ENCODE results near the gene S100A2. TPM values are rescaled to one million over a fixed set of nuclear protein-coding genes. Genes with fewer than 3 reads are reported as not detected.

The S100A2 gene
- total and polyA plus RNA-seq, 2 of the 13 experiments (the other 11 are each of a cell fraction or from before 2014, with no cell fraction given), result 1.2 TPM

DNA sequence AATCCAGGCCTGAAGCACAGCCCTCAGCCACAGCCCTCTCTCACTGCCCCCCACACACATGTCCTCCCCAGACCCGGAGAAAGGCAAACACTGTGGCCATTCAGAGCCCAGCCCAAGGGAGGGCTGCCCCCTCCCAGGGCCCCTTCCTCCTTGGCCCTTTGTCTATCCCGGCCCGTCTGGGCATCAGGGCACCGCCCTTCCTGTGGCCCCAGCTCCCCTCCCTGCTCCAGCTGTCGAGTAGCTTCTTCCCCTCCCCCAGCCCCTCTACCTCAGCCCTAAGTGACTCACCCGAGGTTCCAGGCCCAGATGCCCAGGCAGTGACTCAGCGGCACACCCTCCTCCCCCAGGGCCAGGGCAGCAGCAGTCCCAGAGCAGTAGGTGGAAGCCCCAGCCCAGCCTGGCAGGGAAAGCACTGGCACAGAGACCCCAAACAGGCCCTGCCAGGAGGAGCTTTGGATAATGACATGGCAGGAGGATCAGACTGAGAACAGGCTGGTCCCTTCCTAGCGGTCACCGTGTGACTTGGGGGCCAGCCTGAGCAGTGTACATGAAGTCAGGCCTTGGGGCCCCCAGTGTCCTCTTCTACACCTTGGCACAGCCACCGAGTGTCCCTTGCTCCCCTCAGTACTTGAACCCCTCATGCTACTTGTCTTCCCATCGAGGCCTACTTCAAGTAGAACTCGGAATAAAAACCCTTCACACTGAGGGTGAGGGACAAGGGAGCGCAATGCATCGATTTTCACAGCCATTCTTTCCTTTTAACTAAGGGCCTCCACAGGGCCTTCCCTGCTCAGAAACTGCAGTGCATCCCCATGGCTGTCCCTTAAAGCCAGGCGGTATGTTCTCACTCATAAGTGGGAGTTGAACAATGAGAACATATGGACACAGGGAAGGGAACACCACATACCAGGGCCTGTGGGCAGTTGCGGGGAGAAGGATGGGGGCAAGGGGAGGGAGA lies 1.0 kb upstream of the S100A2 start (continued):
- TF ChIP-seq MXI1 (IDR thresholded peaks at IDR 0.05; ENCODE audit: borderline replicate concordance, low read depth, low read length), result peak; percentile 12; the same call in 1 of the 3 replicates
- peak in 1 of 2 experiments; percentile 73; a peak in 2 of 4 replicates for TF ChIP-seq EP300 (IDR thresholded peaks at IDR 0.05; ENCODE audit: low read depth in 2 of 2, low read length in 2 of 2)
- TF ChIP-seq EP300 (CRISPR knock-in tag; IDR thresholded peaks at IDR 0.05; ENCODE audit: borderline replicate concordance), result peak; percentile 87
- TF ChIP-seq, protein P1, sequence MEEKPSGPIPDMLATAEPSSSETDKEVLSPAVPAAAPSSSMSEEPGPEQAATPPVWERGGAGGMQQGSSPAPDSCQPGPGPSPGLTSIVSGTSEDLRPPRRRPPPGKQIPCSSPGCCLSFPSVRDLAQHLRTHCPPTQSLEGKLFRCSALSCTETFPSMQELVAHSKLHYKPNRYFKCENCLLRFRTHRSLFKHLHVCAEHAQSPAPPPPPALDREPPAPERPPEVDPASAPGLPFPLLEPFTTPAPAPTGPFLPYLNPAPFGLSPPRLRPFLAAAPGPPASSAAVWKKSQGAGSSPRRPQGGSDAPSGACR (CRISPR knock-in tag; IDR thresholded peaks at IDR 0.05), result no peak
- no peak; the same call in 1 of the 2 replicates for TF ChIP-seq ZNF768 (CRISPR knock-in tag; IDR thresholded peaks at IDR 0.05)
- TF ChIP-seq, protein P2, sequence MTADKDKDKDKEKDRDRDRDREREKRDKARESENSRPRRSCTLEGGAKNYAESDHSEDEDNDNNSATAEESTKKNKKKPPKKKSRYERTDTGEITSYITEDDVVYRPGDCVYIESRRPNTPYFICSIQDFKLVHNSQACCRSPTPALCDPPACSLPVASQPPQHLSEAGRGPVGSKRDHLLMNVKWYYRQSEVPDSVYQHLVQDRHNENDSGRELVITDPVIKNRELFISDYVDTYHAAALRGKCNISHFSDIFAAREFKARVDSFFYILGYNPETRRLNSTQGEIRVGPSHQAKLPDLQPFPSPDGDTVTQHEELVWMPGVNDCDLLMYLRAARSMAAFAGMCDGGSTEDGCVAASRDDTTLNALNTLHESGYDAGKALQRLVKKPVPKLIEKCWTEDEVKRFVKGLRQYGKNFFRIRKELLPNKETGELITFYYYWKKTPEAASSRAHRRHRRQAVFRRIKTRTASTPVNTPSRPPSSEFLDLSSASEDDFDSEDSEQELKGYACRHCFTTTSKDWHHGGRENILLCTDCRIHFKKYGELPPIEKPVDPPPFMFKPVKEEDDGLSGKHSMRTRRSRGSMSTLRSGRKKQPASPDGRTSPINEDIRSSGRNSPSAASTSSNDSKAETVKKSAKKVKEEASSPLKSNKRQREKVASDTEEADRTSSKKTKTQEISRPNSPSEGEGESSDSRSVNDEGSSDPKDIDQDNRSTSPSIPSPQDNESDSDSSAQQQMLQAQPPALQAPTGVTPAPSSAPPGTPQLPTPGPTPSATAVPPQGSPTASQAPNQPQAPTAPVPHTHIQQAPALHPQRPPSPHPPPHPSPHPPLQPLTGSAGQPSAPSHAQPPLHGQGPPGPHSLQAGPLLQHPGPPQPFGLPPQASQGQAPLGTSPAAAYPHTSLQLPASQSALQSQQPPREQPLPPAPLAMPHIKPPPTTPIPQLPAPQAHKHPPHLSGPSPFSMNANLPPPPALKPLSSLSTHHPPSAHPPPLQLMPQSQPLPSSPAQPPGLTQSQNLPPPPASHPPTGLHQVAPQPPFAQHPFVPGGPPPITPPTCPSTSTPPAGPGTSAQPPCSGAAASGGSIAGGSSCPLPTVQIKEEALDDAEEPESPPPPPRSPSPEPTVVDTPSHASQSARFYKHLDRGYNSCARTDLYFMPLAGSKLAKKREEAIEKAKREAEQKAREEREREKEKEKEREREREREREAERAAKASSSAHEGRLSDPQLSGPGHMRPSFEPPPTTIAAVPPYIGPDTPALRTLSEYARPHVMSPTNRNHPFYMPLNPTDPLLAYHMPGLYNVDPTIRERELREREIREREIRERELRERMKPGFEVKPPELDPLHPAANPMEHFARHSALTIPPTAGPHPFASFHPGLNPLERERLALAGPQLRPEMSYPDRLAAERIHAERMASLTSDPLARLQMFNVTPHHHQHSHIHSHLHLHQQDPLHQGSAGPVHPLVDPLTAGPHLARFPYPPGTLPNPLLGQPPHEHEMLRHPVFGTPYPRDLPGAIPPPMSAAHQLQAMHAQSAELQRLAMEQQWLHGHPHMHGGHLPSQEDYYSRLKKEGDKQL (CRISPR knock-in tag; IDR thresholded peaks at IDR 0.05; ENCODE audit: low read depth), result no peak; the same call in 1 of the 2 replicates
- no peak for TF ChIP-seq ZNF496 (CRISPR knock-in tag; IDR thresholded peaks at IDR 0.05; ENCODE audit: insufficient replicate concordance)
- TF ChIP-seq ZNF367 (CRISPR knock-in tag; IDR thresholded peaks at IDR 0.05; ENCODE audit: borderline replicate concordance), result no peak
- no peak for TF ChIP-seq NRL (CRISPR knock-in tag; IDR thresholded peaks at IDR 0.05; ENCODE audit: borderline replicate concordance)
- no peak for TF ChIP-seq ZNF83 (CRISPR knock-in tag; IDR thresholded peaks at IDR 0.05; ENCODE audit: borderline replicate concordance)
- TF ChIP-seq SNAI1 (CRISPR knock-in tag; IDR thresholded peaks at IDR 0.05; ENCODE audit: borderline replicate concordance), result no peak
- no peak; the same call in 1 of the 2 replicates for TF ChIP-seq ZNF746 (CRISPR knock-in tag; IDR thresholded peaks at IDR 0.05)
- no peak for TF ChIP-seq RBAK (CRISPR knock-in tag; IDR thresholded peaks at IDR 0.05)
- TF ChIP-seq, protein P3, sequence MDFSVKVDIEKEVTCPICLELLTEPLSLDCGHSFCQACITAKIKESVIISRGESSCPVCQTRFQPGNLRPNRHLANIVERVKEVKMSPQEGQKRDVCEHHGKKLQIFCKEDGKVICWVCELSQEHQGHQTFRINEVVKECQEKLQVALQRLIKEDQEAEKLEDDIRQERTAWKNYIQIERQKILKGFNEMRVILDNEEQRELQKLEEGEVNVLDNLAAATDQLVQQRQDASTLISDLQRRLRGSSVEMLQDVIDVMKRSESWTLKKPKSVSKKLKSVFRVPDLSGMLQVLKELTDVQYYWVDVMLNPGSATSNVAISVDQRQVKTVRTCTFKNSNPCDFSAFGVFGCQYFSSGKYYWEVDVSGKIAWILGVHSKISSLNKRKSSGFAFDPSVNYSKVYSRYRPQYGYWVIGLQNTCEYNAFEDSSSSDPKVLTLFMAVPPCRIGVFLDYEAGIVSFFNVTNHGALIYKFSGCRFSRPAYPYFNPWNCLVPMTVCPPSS (IDR thresholded peaks at IDR 0.05), result no peak
- no peak for TF ChIP-seq ZFP37 (CRISPR knock-in tag; IDR thresholded peaks at IDR 0.05; ENCODE audit: borderline replicate concordance)
- no peak for TF ChIP-seq ZNF883 (CRISPR knock-in tag; IDR thresholded peaks at IDR 0.05; ENCODE audit: not compliant biosample characterization)
- no peak for TF ChIP-seq KLF15 (CRISPR knock-in tag; IDR thresholded peaks at IDR 0.05; ENCODE audit: borderline replicate concordance)
- TF ChIP-seq FOSL2 (CRISPR knock-in tag; IDR thresholded peaks at IDR 0.05), result peak; percentile 99
- TF ChIP-seq FOXC1 (CRISPR knock-in tag; IDR thresholded peaks at IDR 0.05; ENCODE audit: borderline replicate concordance), result no peak
- TF ChIP-seq ZFAT (CRISPR knock-in tag; conservative IDR thresholded peaks at IDR 0.05), result no peak
- TF ChIP-seq SATB2 (CRISPR knock-in tag; IDR thresholded peaks at IDR 0.05), result no peak
- TF ChIP-seq ZNF724P (CRISPR knock-in tag; IDR thresholded peaks at IDR 0.05; ENCODE audit: borderline replicate concordance), result no peak

Measured in HepG2 (cell line).